Measurements from ENCODE around the gene COMMD7.
"Not testable (repeated sequence)": the region's sequence is repeated elsewhere in the genome, so short reads cannot be mapped to it uniquely, and the experiment has no call there.

GRCh38 chr20:32688966-32689365, 54.3 kb downstream of the COMMD7 start:
- not testable (repeated sequence) for TF ChIP-seq CTCF (IDR thresholded peaks at IDR 0.05; ENCODE audit: poor library complexity, severe bottlenecking); POLR2AphosphoS5 (IDR thresholded peaks at IDR 0.05); RAD21 (conservative IDR thresholded peaks at IDR 0.05); EP300 (conservative IDR thresholded peaks at IDR 0.05; ENCODE audit: poor library complexity, severe bottlenecking); EZH2 (IDR thresholded peaks at IDR 0.05; ENCODE audit: borderline replicate concordance, insufficient read depth, low read length, poor library complexity, severe bottlenecking); SMC3 (conservative IDR thresholded peaks at IDR 0.05; ENCODE audit: poor library complexity); TAF1 (IDR thresholded peaks at IDR 0.05; ENCODE audit: low read depth); MXI1 (conservative IDR thresholded peaks at IDR 0.05; ENCODE audit: poor library complexity, severe bottlenecking)

Measured in neural cell (in vitro differentiated cells).